SIG-M5 (cell line): ENCODE measurements around the gene LBH.

Experiments used
- DNase-seq: peaks from one replicate; lab custom pipeline; 2025; lab: John Stamatoyannopoulos, UW

LBH gene

DNA sequence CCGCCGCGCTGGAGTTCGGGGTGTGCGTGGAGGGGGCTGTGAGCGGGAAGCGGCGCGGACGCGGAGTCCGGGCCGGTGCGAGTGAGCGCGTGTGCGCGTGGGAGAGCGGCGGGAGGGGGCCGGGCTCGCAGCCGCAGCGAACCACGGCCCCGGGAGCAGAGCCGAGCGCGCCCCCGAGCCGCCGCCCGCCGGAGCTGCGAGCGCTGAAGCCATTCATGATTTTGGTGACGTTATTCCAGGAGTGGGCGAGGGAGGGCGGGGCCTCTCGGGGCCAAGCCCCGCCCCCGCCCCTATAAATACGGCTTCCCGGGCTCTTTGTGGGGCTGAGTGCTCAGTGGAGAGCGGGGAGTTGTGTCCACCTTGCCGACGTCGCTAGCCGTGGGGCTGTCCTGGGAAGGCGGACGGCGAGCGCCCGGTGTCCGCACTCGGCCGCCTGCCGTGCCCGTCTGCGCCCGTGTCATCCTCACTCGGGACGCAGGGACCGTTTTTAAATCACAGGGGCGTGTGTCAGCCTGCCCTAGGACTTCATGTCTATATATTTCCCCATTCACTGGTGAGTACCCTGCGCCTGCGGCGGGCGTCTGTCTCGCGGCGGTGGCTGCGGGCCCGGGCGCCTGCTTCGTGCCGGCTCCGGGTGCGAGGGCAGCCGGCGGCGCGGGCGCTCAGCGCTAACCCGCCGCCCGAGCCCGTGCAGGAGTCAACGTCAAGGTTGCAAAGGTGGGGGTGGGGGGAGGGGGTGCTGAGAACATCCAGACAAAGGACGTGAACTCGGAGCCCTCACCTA, at the start of gene LBH:
Gene LBH, plus strand, starts transcription at position 323 of the 784 bp plus-strand sequence. Its CDS starts 205 bp downstream, at position 528.
- DNase-seq, result no peak

DNA sequence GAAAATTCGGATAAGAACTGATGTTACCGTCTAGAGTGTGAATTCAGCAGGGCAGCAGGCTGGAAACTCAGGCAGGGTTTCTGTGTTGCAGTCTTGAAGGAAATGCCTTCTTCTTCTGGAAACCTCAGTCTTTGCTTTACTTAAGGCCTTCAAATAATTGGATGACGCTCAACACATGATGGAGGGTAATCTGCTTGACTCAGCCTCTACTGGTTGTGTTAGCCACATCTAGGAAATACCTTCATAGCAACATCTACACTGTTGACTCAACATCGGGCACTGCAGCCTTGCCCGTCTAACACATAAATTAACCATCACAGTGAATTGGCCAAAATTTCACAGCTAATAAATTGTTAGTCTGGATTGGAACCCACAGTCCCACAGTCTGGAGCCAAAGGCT, 47.3 kb upstream of the LBH start:
- DNase-seq, result no peak

DNA sequence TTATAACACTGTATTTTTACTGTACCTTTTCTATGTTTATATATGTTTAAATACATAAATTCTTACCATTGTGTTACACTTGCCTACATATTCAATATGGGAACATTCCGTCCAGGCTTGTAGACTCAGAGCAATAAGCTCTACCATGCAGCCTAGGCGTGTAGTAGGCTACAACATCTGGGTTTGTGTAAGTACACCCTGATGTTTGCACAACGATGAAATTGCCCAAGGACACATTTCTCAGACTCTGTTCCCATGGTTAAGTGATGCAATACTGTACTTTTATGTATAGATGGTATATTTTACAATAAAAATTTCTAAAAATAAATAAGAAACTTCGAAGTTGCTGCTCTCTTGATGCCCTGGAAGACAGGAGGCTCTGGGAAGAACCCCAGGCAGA, 46.2 kb upstream of the LBH start:
- DNase-seq, result peak; percentile 34

DNA sequence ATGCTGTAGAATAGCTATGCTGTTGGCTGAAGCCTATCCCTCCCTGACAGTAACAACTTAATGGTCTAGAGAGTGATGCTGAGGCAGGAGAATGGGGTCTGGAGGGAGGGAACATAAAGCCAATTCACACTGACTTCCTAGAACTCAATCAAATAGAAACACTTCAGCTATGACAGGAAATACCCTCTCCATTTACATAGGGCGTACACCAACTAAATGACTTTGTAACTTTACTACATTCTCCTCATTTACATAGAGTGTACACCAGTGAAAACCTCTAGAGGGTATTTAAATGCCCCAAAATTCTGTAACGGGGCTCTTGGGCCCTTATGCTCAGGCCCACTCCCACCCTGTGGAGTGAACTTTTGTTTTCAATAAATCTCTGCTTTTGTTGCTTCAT, 43.0 kb upstream of the LBH start:
- no peak for DNase-seq

DNA sequence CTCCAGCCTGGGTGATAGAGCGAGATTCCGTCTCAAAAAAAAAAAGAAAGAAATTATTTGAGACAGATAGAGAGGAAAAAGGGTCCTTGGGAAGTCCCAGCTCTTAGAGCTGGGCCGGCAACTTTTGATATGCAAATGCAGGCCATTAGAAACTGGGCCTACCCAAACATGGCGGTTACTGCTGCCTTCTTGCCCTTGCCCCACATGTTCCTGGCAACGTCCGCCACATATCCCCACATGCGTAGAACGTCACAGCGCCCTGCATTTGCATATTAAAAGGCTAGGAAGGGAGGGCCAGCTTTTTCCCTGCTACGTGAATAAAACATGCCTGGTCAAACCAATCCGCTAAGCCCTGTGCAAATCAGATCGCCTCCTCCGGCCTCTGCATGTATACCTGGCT, 40.7 kb upstream of the LBH start:
- DNase-seq, result no peak

DNA sequence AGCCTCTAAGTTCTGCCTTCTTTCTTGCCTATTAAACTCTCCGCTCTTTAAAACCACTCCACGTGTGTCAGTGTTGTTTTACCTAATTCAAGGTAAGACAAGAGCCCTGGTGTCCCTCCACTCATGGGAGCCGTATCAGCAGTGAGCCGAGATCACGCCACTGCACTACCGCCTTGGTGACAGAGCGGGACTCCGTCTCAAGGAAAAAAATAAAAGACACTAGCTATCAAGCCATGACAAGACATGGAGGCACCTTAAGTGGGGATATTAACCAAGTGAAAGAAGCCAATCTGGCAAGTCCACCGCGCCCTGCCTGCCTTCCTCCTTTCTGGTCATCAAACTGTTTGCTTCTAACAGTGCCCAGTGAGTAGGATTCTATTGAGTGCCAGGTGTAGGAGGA, 40.2 kb upstream of the LBH start:
- DNase-seq, result no peak

DNA sequence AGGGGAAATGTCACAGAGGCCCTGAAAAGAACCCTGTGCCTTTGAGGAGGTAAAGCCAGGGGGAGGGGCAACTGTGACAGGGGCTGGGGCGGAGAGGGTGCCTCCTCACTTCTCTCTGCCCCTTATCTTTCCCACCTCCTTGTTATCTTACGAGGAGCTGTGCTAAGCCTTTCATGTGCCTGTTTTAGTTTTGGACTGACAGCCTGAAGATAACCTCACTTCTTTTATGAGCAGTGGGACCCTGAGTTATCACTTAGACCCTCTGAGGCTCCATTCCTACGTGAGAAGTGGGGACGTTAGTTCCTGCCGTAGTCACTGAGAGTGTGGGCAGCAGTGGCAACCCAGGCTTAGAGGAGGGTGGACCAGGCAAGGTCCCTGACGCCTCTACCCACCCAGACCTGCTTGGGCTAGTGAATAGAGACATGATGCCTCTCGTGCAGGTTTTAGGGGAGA, 39.5 kb upstream of the LBH start:
- no peak for DNase-seq

DNA sequence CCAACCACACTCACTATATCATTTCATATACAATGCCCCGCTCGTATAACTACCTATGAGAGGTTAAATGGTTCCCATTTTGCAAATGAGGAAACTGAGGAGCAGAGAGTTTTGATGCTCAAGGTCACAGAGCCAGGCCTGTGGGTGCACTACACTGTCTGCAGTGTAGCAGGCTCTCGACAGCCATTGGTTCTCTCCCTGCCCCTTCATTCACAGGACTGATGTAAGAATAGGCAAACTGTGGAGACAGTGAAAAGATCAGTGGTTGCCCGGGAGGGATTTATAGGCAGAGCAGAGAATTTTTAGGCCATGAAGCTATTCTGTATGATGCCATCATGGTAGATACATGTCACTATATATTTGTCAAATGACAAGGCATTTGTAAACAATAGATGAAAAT, 39.0 kb upstream of the LBH start:
- DNase-seq, result no peak

DNA sequence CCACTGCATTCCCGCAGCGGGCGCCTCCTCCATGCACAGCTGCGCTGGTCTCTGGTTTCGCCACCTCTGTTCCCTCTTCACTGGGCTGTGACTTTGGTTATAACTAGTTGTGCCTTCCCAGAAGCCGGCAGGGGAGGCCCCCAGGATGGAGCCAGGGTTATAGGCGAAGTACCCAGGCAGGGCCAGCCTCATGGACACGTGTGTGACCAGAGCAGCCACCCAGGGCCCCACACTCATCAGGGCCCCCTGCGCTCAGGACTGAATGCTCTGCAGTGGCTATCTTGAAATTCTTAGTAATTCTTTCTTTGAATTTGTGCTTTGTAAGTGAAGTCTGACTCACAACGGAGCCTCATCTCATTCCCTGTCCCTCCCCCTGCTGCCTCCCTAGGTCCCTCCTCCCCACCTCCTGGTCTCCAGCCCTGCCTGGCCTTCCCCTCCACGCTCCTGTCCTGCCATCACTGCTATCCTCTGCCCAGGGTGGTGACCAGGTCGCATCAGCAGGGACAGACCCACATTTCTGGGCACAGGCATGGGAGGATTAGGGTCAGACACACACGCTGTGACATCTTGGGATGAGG, 38.1 kb upstream of the LBH start:
- no peak for DNase-seq

DNA sequence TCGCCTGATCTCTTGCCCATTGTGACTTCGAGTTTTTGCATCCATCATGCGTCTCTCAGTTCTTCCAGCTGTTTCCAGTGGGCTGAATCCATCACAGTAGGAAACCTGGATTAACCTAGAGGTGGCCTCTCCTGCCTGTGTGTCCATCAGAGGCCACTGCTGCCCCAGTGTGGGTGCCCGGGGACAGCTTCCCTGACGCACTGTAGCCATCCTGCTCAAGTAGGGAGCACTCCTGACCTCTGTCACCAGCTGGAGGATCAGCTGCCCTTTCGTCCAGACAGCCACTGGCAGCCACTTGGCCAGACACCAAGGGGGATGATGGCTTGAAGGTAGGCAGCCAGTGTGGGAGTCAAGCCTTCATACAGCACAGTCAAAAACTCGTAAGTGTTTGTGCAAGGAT, 36.9 kb upstream of the LBH start:
- no peak for DNase-seq

DNA sequence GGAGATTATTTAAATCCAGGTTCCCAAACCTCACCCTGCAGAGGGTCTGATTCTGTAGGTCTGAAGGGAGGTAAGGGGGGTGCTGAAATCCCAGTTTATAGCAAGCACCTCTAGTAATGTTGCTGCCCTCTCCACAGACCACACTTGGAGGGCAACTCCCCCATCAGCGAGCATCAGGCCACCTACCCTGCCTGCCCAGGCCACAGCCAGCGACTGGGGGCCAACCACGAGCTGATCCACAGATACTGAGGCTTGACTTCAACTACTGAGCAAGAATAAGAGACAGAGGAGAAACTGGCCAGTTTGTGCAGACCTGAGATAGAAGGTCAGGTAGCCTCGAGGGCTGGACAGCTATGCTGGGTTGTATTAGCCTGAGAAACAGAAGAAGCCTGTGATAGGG, 36.3 kb upstream of the LBH start:
- no peak for DNase-seq

DNA sequence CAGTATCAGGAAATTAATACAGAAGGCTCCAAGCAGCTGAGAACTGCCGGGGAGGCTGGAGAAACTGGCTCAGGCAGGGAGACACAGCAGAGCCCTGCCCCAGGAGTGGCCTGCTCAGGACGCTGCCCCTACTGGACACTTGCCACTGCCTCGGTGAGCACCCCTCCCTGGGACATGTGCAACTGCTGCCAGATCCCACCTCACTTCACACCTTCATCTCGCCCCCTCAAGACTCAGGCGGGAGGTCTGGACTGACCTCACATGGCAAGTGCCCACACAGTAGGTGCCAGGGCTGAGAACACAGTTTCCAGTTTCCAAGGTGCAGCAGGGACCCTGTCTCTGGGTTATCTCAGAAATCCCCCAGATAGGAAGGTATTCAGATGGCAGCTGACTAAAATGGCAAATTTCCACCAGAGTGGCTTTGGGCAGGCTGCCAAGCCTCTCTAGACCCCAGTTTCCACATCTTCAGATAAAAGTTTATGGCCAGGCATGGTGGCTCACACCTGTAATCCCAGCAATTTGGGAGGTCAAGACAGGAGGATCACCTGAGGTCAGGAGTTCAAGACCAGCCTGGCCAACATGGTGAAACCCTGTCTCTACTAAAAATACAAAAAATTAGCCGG, 33.7 kb upstream of the LBH start:
- no peak for DNase-seq

DNA sequence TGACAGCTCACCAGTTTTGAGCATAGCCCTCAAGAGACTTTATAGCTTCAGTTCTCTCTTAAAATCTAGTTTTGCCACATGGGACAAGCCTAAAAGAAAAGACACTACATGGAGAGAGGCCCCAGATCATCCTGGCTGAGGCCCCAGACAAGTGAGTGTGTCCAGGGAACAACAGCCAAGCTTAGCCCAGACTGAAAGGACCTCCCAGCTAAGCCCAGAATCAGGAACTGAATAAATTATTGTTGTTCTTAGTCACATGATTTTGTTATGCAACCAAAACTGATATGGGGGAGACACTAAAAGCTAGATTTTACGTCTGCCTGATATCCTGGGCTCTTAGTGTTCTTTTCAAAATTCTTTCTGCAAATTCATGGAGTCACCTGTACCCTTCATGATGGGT, 29.3 kb upstream of the LBH start:
- no peak for DNase-seq

DNA sequence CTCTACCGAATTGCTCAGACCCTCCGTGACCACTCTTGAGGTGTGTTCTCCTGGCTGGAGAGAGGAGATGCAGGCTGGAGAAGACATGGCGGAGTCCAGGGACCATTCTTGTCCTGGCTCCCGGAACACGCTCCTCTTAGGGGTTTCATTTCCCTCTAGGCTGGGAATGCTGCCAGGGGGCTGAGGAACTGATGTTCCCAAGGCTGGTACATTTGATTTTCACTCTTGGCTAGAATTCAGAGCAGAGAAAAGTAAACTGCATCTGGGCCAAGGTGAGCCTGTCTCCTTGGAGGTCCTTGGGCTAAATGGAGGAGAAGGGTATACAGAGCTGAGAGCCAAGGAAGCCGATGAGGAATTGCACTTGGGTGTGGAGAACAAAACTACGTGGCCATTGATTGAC, 28.2 kb upstream of the LBH start:
- no peak for DNase-seq

DNA sequence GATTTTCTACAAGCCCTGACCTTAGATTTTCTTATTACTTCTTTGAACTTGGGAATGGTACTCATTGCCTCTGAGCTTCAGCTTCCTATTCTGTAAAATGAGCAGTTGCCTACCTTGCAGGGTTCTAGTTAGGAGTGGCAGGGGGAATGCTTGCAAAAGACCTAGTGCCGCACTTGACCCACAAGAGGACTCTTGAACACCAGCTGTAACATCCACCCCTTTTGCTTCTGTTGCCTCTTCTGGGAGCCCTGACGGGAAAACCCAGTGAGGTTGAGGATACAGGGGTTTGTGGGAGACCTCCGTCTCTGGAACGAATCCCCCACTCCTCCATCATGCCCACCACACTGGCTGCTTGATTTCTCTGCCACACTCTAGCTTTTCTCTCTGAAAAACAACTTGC, 27.1 kb upstream of the LBH start:
- DNase-seq, result no peak

DNA sequence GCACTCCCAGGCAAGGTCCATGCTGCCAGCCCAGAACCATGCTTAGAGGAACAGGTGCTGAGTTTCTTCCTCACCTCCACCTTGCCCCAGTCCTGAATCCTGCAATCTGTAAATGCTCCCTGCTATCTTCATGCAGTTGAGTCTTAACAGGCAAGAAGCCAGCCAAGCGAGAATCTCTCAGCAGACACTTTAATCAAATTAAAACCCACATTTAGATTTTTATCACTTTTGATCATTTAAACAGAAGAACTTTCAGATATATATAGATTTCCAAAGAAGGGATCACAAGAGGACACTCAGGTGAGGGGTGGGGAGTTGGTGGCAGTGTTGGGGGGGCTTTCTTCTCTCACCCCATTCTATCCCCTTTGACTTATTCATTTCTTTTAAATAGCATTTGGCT, 25.9 kb upstream of the LBH start:
- no peak for DNase-seq

DNA sequence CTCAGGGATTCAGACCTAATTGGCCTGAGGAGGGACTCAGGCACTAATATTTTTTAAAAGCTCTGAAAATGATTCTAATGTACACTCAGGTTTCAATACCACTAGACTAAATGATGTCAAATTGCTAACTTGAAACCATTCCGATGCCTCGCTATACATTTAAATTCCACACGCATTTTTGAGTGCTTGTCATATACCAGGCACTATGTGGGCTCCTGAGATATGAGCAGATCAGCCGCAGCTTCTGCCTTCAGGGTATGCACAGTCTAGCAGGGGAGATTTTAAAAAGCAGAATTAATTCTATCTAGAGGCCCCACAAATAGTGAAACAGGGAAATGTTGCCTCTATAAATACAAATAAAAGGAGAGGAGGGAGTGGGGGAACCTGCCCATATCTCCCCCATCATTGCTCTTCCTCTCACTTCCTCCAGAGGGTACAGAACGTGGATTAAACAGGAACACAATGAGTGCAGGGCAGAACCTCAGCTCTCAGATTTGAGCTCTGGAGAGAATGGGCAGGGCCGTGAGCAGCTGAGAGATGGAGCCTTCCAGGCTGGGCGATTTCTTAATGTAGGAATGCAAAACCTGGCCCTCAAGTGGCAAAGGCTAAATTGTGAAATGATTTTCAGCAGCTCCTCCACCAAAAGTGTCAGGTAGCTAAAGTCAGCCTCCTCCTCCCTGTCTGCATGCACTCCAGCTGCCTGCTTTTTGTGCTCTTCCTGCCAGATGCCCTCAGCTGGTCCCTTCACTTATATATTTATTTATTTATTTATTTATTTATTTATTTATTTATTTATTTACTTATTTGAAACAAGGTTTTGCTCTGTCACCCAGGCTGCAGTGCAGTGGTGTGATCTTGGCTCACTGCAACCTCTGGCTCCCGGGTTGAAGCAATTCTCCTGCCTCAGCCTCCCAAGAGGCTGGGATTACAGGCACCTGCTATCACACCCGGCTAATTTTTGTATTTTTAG, 24.6 kb upstream of the LBH start:
- DNase-seq, result no peak

DNA sequence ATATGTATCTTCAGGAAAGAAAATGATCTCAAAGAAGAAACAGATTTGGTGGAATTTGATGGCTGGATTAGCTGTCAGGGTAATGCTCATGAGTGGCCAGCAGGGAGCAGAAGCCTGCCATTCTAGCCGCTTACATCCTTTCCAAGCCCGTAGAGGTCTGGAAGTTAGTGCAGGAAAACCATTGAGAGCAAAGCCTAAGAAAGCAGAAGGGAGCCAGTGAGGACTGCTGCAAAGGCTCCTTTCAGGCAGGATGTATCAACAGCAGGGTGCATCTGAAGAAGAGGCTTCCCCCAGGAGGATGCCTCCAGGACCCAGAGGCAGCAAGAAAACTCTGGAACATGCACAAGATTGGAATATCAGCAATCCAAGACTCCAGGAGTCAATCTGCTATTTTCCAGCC, 22.9 kb upstream of the LBH start:
- no peak for DNase-seq

DNA sequence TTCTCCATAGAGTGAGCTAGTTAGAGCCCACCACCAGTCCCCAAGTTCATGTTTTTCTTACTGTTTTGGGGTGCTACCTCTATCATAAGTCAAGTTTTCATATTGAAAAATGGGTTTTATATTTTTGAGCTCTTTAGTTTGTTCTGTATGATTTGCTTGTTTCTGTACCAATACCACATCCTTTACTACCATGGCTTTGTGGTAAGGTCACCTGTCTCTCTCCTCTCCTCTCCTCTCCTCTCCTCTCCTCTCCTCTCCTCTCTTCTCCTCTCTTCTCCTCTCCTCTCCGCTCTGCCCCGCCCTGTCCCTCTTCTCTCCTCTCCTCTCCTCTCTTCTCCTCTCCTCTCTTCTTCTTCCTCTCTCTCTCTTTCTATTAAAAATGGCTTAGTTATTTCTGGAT, 22.1 kb upstream of the LBH start:
- DNase-seq, result no peak

DNA sequence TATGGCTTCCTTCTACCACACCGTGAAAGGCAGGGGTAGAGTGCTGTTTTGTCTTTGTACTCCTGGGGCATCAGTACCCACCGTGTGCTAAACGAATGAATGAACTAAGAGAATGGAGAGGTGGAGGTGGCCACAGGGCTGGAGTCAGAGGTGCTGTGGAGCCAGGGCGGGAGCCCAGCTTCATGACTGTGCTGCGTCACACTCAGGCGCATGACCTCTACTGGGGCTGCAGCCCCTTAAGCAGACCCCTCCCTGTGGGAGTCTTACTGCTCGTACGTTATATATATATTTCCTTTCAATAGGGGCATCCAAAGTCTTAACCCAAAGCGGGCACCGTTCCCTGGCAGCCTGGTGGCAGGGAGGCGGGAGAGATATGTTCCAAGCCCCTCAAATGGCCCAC, 18.0 kb upstream of the LBH start:
- DNase-seq, result no peak

DNA sequence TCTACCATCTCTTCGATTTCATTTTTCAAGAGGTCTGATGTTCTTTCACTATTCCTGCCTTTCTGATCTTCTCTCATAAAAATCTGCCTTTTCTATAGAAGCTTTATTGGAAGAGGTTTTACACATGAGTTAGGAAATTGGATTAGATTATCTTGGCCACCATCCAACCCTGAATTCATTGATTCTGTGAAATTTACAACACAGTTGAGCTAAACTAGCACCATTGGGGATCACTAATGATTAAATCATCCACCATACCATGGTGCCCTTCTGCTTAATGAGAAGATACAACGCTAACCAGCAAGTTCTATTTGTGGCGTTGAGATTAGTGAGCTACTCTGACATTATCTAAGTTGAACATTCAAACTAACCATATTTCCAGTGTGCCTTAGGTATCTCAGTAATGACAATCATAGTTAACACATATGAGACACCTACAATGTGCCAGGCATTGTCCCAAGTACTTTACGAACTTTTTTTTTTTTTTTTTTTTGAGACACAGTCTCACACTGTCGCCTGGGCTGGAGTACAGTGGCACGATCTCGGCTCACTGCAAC, 17.3 kb upstream of the LBH start:
- no peak for DNase-seq

DNA sequence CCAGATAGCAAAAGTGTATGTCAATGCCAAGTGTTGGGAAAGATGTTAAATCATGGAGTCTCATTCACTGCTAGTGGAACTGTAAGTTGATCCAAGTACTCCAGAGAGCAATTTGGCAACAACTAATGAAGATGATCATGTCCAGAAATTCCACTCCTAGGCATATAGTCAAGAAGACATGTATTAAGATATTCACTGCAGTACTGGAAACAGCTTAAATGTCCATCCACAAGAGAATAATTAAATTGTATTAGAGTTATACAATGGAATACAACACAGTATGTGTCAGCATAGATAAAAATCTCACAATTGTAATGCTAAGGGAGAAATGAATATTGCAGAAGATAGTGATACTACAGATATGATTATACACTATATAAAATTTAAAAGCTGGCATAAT, 15.2 kb upstream of the LBH start:
- DNase-seq, result no peak
